ENCODE results near the gene GRHL1.

Gene GRHL1

GRCh38 chr2:9949239-9949991, 2.1 kb upstream of the GRHL1 start:
- TF ChIP-seq CTCF (conservative IDR thresholded peaks at IDR 0.05), result no peak

GRCh38 chr2:9949992-9950520, 1.4 kb upstream of the GRHL1 start:
- H3K27ac ChIP-seq, result no peak overlapping the region
- no peak for TF ChIP-seq CTCF (conservative IDR thresholded peaks at IDR 0.05)

More at GRCh38 chr2:9949239-9949991, 2.1 kb upstream of the GRHL1 start:
- H3K27ac ChIP-seq, result no peak overlapping the region

GRCh38 chr2:9950521-9951271, 797 bp upstream of the GRHL1 start:
- H3K27ac ChIP-seq, result peak overlapping the region; percentile 72
- peak; percentile 17; the same call in 1 of the 2 replicates for TF ChIP-seq CTCF (conservative IDR thresholded peaks at IDR 0.05)

- no peak for TF ChIP-seq CTCF (conservative IDR thresholded peaks at IDR 0.05)
- peak overlapping the region; percentile 72 for H3K27ac ChIP-seq
Measured at GRCh38 chr2:9951272-9951521, 296 bp upstream of the GRHL1 start.

- TF ChIP-seq CTCF (conservative IDR thresholded peaks at IDR 0.05), result no peak
- H3K27ac ChIP-seq, result peak overlapping the region; percentile 72
Measured at GRCh38 chr2:9952286-9952737, 819 bp downstream of the GRHL1 start.

- peak overlapping the region; percentile 72 for H3K27ac ChIP-seq
- no peak for TF ChIP-seq CTCF (conservative IDR thresholded peaks at IDR 0.05)
Measured at GRCh38 chr2:9952856-9953503, 1.5 kb downstream of the GRHL1 start.

- TF ChIP-seq CTCF (conservative IDR thresholded peaks at IDR 0.05), result no peak
- H3K27ac ChIP-seq, result peak overlapping the region; percentile 72
Measured at GRCh38 chr2:9954136-9954535, 2.6 kb downstream of the GRHL1 start.

Data from VCaP (cell line).